Measurements from ENCODE around the gene PARPBP.

GRCh38 chr12:102202556-102202955 is 82.6 kb downstream of the PARPBP start:
- no peak for TF ChIP-seq CTCF (IDR thresholded peaks at IDR 0.05)
- no peak for TF ChIP-seq POLR2A (IDR thresholded peaks at IDR 0.05)

All from uterus (tissue), 2 donors.